K562 (cell line): ENCODE results near the gene ZNF148. TPM values are rescaled to one million over a fixed set of nuclear protein-coding genes. Genes with fewer than 3 reads are reported as not detected.

Experiments
- ATAC-seq: fragments of 200-7000 bp; cut with Tn5 transposase; 3 replicates; pipeline ENCODE4 v1.9.1; 2020; ENCODE audit warnings: moderate library complexity
- BruUV-seq: library from RNA; stranded (reverse); fragments of 400-500 nt; replicated peaks from 2 replicates; lab custom pipeline; 2021; lab: Mats Ljungman, UMichigan
- CTCF ChIA-PET: fragments of 300-600 bp; formaldehyde crosslinking; extraction: SDS; loops from one replicate; lab custom pipeline; 2021; ENCODE audit warnings: low intra/inter-chr PET ratio; lab: Yijun Ruan, JAX
- POLR2A ChIA-PET: fragments of 300-600, 350-650 bp; sonication (Branson Sonifier 250); formaldehyde crosslinking; extraction: SDS; loops from one replicate; lab custom pipeline; 2021; ENCODE audit warnings: antibody characterized with exemption, inconsistent platforms; lab: Yijun Ruan, JAX
- DNase-seq, 4 experiments: peaks; one replicate each; pipeline versions ENCODE4 v3.0.0 to v3.0.0-alpha.2; 2011 to 2018; ENCODE audit warnings: low spot score in 3 of 4, mixed read lengths in 3 of 4; ENCODE audit errors: extremely low read depth in 1 of 4
- FAIRE-seq: peaks from 2 replicates; lab custom pipeline; 2011; peaks lifted over from hg19 to GRCh38; lab: Jason Lieb, UNC
- H2AFZ ChIP-seq: 2 replicates; pipeline ENCODE4 v1.6.0; 2011; ENCODE audit warnings: low read depth, low read length, control low read depth, inconsistent platforms
- H3K27ac ChIP-seq: fragments of 200-600 bp; 3 replicates; pipeline ENCODE4 v1.8.0; 2011; ENCODE audit warnings: low read depth, mild to moderate bottlenecking, control low read depth, inconsistent platforms, low read length, moderate library complexity, mixed read lengths; ENCODE audit errors: extremely low read depth
- H3K27me3 ChIP-seq, 2 experiments: fragments of 300-600 bp in 1 of 2; 2 replicates in 1 of 2; 3 replicates in 1 of 2; pipeline versions ENCODE4 v1.6.0 to v1.8.0; 2011; ENCODE audit warnings: inconsistent platforms in 2 of 2, low read length in 2 of 2, mild to moderate bottlenecking in 1 of 2, mixed read lengths in 1 of 2, moderate library complexity in 1 of 2; ENCODE audit not compliant: control insufficient read depth in 2 of 2, insufficient read depth in 2 of 2
- H3K36me3 ChIP-seq: fragments of 300-600 bp; 3 replicates; pipeline ENCODE4 v1.8.0; 2011; ENCODE audit warnings: mild to moderate bottlenecking, low read length, inconsistent platforms; ENCODE audit not compliant: control insufficient read depth, insufficient read depth
- H3K4me1 ChIP-seq, 2 experiments: fragments of 200-600 bp in 1 of 2; replicated peaks in 1 of 2; 2 replicates in 1 of 2; 3 replicates in 1 of 2; pipeline versions ENCODE4 v1.5.1 to v1.8.0; 2011; ENCODE audit warnings: inconsistent platforms in 2 of 2, low read length in 2 of 2, mild to moderate bottlenecking in 1 of 2, mixed read lengths in 1 of 2, moderate library complexity in 1 of 2; ENCODE audit not compliant: control insufficient read depth in 2 of 2, insufficient read depth in 2 of 2
- H3K4me2 ChIP-seq: 2 replicates; pipeline ENCODE4 v1.6.1; 2011; ENCODE audit warnings: low read length, control low read depth, inconsistent platforms, mixed read lengths; ENCODE audit not compliant: insufficient read depth
- H3K4me3 ChIP-seq: fragments of 200-600 bp; sonication (generic), shearing (Covaris generic); 2 replicates; pipeline ENCODE4 v1.5.1; 2016; ENCODE audit warnings: control low read depth, inconsistent platforms
- H3K79me2 ChIP-seq: fragments of 200-600 bp; 3 replicates; pipeline ENCODE4 v1.8.0; 2011; ENCODE audit warnings: low read length, inconsistent platforms; ENCODE audit not compliant: control insufficient read depth, insufficient read depth
- H3K9ac ChIP-seq, 2 experiments: 2 replicates each; pipeline versions ENCODE4 v1.6.0 to v1.6.1; 2011; ENCODE audit warnings: low read depth in 2 of 2, low read length in 2 of 2, control low read depth in 1 of 2, inconsistent platforms in 1 of 2, mild to moderate bottlenecking in 1 of 2, mixed read lengths in 1 of 2; ENCODE audit not compliant: insufficient read depth in 1 of 2
- H3K9me1 ChIP-seq: one replicate; pipeline ENCODE4 v1.6.0; 2011; ENCODE audit warnings: inconsistent platforms, mild to moderate bottlenecking, low read length, moderate library complexity; ENCODE audit not compliant: control insufficient read depth, insufficient read depth
- H3K9me3 ChIP-seq: replicated peaks from 2 replicates; pipeline ENCODE4 v1.5.1; 2011; ENCODE audit warnings: low read depth, low read length, inconsistent platforms; ENCODE audit not compliant: control insufficient read depth, insufficient read depth
- H4K20me1 ChIP-seq: replicated peaks from 2 replicates; pipeline ENCODE4 v1.6.1; 2011; ENCODE audit warnings: low read length, inconsistent platforms, mixed read lengths; ENCODE audit not compliant: control insufficient read depth, insufficient read depth
- PYGO2 ChIP-seq: fragments of 450-650 bp; IDR thresholded peaks from 2 replicates; pipeline ENCODE4 v1.6.1; 2016; ENCODE audit warnings: mild to moderate bottlenecking, missing genetic modification characterization, moderate library complexity, missing compliant biosample characterization
- TCF3 ChIP-seq: sonication (generic); formaldehyde crosslinking; IDR thresholded peaks from 2 replicates; pipeline ENCODE4 v1.4.0; 2020; ENCODE audit warnings: mild to moderate bottlenecking, missing genetic modification reagents
- U2AF2 ChIP-seq: fragments of 200-400 bp; formaldehyde crosslinking; optimal IDR thresholded peaks from 2 replicates; pipeline ENCODE3; 2017; ENCODE audit warnings: low read depth, mild to moderate bottlenecking, low read length
- ZNF274 ChIP-seq: IDR thresholded peaks from 2 replicates; pipeline ENCODE4 v1.6.1; 2011; ENCODE audit warnings: low read depth, mild to moderate bottlenecking, low read length, moderate library complexity, borderline replicate concordance
- ZNF589 ChIP-seq: fragments of 200-800 bp; sonication (Bioruptor generic); IDR thresholded peaks from 2 replicates; pipeline ENCODE4 v1.6.1; 2016; ENCODE audit warnings: low read depth, missing genetic modification characterization, missing compliant biosample characterization
- ZNF785 ChIP-seq: fragments of 250-450 bp; sonication (Bioruptor Pico); IDR thresholded peaks from 2 replicates; pipeline ENCODE4 v1.4.0; 2020; ENCODE audit warnings: mild to moderate bottlenecking
- in situ Hi-C: fragments of 300-500 bp; cut with MboI; formaldehyde crosslinking; loops from 4 replicates; pipeline ENCODE4 v1.15.0; 2018; ENCODE audit warnings: inconsistent platforms, mixed read lengths
- intact Hi-C: fragments of 100-400 bp; cut with micrococcal nuclease; formaldehyde crosslinking; loops from 2 replicates; pipeline ENCODE4 v1.14.2; 2022
- polyA plus RNA-seq, 8 experiments: library from polyadenylated mRNA; depleted of rRNA in 4 of 8; stranded (reverse) in 5 of 8; unstranded in 3 of 8; fragments of >200 nt; fragmentation: Nextera tagmentation in 2 of 8; fragmentation: Illumina TruSeq in 1 of 8; extraction: Ambion mirVana in 2 of 8; extraction: Trizol in 1 of 8; gene quantifications; 2 replicates each; pipeline versions ENCODE4 v1.2.1 to v1.2.3, GENCODE V29; 2011 to 2014; ENCODE audit warnings: inconsistent platforms in 1 of 8, missing spikeins in 1 of 8
- total RNA-seq, 7 experiments: library from RNA; depleted of rRNA in 6 of 7; stranded (reverse); fragments of >200 nt in 6 of 7; fragmentation: Illumina TruSeq in 2 of 7; extraction: Trizol in 2 of 7; gene quantifications; 2 replicates each; pipeline versions ENCODE4 v1.2.1 to v1.2.3, GENCODE V29; 2011 to 2021; ENCODE audit warnings: low replicate concordance in 1 of 7
- TF ChIP-seq, protein P1 (sequence below): sonication (generic); formaldehyde crosslinking; IDR thresholded peaks from 2 replicates; pipeline ENCODE4 v1.8.0; 2022; ENCODE audit warnings: missing genetic modification reagents, mild to moderate bottlenecking, borderline replicate concordance
- TF ChIP-seq, protein P2 (sequence below): fragments of 450-650 bp; IDR thresholded peaks from 2 replicates; pipeline ENCODE4 v1.7.1; 2018; ENCODE audit warnings: mild to moderate bottlenecking, low read depth; ENCODE audit not compliant: partially characterized antibody

The ZNF148 gene
- total and polyA plus RNA-seq, 9 of the 15 experiments (the other 6 are each of a cell fraction or from before 2014, with no cell fraction given) = 2.7 to 15.1 (median 8.3) TPM

DNA sequence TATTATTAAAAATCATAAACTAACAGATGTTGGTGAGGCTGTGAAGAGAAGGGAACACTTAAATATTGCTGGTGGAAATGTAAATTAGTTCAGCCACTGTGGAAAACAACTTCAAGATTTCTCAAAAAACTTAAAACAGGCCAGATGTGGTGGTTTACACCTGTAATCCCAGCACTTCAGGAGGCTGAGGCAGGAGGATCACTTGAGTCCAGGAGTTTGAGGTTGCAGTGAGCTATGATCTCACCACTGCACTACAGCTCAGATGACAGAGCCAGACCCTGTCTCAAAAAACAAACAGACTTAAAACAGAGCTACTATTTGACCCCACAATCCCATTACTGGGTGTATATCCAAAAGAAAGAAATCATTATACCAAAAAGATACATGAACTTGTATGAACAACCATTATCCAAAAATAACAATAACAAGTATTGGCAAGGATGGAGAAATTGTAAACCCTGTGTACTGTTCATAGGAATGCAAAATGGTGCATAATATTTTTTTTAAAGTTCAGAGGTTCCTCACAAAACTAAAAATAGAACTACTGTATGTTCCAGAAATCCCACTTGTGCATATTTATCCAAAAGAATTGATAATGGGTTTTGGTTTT lies 25.5 kb downstream of the ZNF148 start:
- ATAC-seq (no peak), FAIRE-seq (no peak), DNase-seq (no peak)
- BruUV-seq = no TSS peak
- no peaks in the 10 kb centered on the region for H3K9me3 ChIP-seq
- H3K4me2 ChIP-seq = no peak overlapping the region
- H3K4me3 ChIP-seq = no peak overlapping the region
- no peaks in the 10 kb centered on the region for H3K9me1 ChIP-seq
- intact Hi-C loops = no loop called here
- H3K27ac ChIP-seq = no peak overlapping the region
- H3K36me3 ChIP-seq = no peaks in the 10 kb centered on the region
- H3K79me2 ChIP-seq = peaks cover 99% of the 10 kb centered on the region
- no peak overlapping the region for H2AFZ ChIP-seq
- H3K9ac ChIP-seq = no peak overlapping the region
- ChIA-PET POLR2A (interaction anchor here (0.8 to 1.3 kb wide), 2 partner anchors 9 to 26 kb away, joined by 3 read pairs; partner anchors contain the start of gene ZNF148), CTCF (no interaction called here)
- in situ Hi-C loops = no loop called here
- no peaks in the 10 kb centered on the region for H3K27me3 ChIP-seq
- H4K20me1 ChIP-seq = no peaks in the 10 kb centered on the region
- H3K4me1 ChIP-seq = peaks cover 3% of the 10 kb centered on the region in 2 experiments; a peak in 3 of 5 replicates
- TF ChIP-seq ZNF589 (CRISPR knock-in tag) (no peak), U2AF2 (no peak), ZNF785 (CRISPR knock-in tag) (no peak), TCF3 (no peak), ZNF274 (no peak), PYGO2 (tag) (no peak)
- TF ChIP-seq, protein P1, sequence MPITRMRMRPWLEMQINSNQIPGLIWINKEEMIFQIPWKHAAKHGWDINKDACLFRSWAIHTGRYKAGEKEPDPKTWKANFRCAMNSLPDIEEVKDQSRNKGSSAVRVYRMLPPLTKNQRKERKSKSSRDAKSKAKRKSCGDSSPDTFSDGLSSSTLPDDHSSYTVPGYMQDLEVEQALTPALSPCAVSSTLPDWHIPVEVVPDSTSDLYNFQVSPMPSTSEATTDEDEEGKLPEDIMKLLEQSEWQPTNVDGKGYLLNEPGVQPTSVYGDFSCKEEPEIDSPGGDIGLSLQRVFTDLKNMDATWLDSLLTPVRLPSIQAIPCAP (CRISPR knock-in tag) = no peak
- TF ChIP-seq, protein P2, sequence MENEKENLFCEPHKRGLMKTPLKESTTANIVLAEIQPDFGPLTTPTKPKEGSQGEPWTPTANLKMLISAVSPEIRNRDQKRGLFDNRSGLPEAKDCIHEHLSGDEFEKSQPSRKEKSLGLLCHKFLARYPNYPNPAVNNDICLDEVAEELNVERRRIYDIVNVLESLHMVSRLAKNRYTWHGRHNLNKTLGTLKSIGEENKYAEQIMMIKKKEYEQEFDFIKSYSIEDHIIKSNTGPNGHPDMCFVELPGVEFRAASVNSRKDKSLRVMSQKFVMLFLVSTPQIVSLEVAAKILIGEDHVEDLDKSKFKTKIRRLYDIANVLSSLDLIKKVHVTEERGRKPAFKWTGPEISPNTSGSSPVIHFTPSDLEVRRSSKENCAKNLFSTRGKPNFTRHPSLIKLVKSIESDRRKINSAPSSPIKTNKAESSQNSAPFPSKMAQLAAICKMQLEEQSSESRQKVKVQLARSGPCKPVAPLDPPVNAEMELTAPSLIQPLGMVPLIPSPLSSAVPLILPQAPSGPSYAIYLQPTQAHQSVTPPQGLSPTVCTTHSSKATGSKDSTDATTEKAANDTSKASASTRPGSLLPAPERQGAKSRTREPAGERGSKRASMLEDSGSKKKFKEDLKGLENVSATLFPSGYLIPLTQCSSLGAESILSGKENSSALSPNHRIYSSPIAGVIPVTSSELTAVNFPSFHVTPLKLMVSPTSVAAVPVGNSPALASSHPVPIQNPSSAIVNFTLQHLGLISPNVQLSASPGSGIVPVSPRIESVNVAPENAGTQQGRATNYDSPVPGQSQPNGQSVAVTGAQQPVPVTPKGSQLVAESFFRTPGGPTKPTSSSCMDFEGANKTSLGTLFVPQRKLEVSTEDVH = no peak
